HepG2 (cell line): ENCODE results near the gene NRP1. TPM values are rescaled to one million over a fixed set of nuclear protein-coding genes. Genes with fewer than 3 reads are reported as not detected.

Experiments used
- ATAC-seq: fragments of 200-7000 bp; cut with Tn5 transposase; 3 replicates; pipeline ENCODE4 v1.9.1; 2020; ENCODE audit warnings: mild to moderate bottlenecking, moderate library complexity
- BruUV-seq: library from RNA; stranded (reverse); fragments of 400-500 nt; replicated peaks from 2 replicates; lab custom pipeline; 2021; lab: Mats Ljungman, UMichigan
- CTCF ChIA-PET: fragments of 300-600 bp; formaldehyde crosslinking; extraction: SDS; loops from one replicate; lab custom pipeline; 2021; ENCODE audit warnings: low total read pairs, inconsistent platforms, low intra/inter-chr PET ratio; lab: Yijun Ruan, JAX
- POLR2A ChIA-PET: fragments of 350-600 bp; sonication (Branson Sonifier 250); formaldehyde crosslinking; loops from one replicate; lab custom pipeline; 2020; ENCODE audit warnings: antibody characterized with exemption, inconsistent platforms; lab: Yijun Ruan, JAX
- DNase-seq: peaks from one replicate; pipeline ENCODE4 v3.0.0-alpha.2; 2015; ENCODE audit warnings: low spot score
- FAIRE-seq: peaks from 3 replicates; lab custom pipeline; 2011; peaks lifted over from hg19 to GRCh38; lab: Jason Lieb, UNC
- H2AFZ ChIP-seq: one replicate; pipeline ENCODE4 v1.6.1; 2011; ENCODE audit warnings: low read length, inconsistent platforms
- H3K27ac ChIP-seq: fragments of 300-600 bp; 3 replicates; pipeline ENCODE4 v1.8.0; 2011; ENCODE audit warnings: mixed run types, mild to moderate bottlenecking, mixed read lengths, low read length, inconsistent platforms; ENCODE audit not compliant: insufficient read depth; ENCODE audit errors: extremely low read length
- H3K27me3 ChIP-seq, 2 experiments: fragments of 200-600 bp in 1 of 2; 2 replicates in 1 of 2; 3 replicates in 1 of 2; pipeline versions ENCODE4 v1.6.0 to v1.8.0; 2011; ENCODE audit warnings: low read length in 2 of 2, mild to moderate bottlenecking in 2 of 2, moderate library complexity in 2 of 2, inconsistent platforms in 1 of 2; ENCODE audit not compliant: insufficient read depth in 2 of 2, control insufficient read depth in 1 of 2
- H3K36me3 ChIP-seq, 2 experiments: fragments of 200-600 bp in 1 of 2; replicated peaks in 1 of 2; 2 replicates in 1 of 2; 3 replicates in 1 of 2; pipeline versions ENCODE4 v1.5.1 to v1.8.0; 2011; ENCODE audit warnings: low read length in 2 of 2, inconsistent platforms in 1 of 2; ENCODE audit not compliant: insufficient read depth in 2 of 2, control insufficient read depth in 1 of 2
- H3K4me1 ChIP-seq: 2 replicates; pipeline ENCODE4 v1.5.1; 2012; ENCODE audit warnings: low read length, inconsistent platforms; ENCODE audit not compliant: insufficient read depth
- H3K4me2 ChIP-seq: 2 replicates; pipeline ENCODE4 v1.6.0; 2011; ENCODE audit warnings: low read depth, low read length, inconsistent platforms
- H3K4me3 ChIP-seq, 3 experiments: fragments of 200-600 bp in 1 of 3; sonication (generic), shearing (Covaris generic) in 1 of 3; replicated peaks in 1 of 3; 2 replicates each; pipeline ENCODE4 v1.5.1; 2011 to 2016; ENCODE audit warnings: low read length in 3 of 3, inconsistent platforms in 2 of 3, low read depth in 2 of 3, mild to moderate bottlenecking in 2 of 3, control low read depth in 1 of 3, mixed read lengths in 1 of 3; ENCODE audit not compliant: insufficient read depth in 1 of 3
- H3K79me2 ChIP-seq: one replicate; pipeline ENCODE4 v1.6.1; 2011; ENCODE audit warnings: low read length, inconsistent platforms; ENCODE audit not compliant: insufficient read depth
- H3K9ac ChIP-seq: 2 replicates; pipeline ENCODE4 v1.6.0; 2011; ENCODE audit warnings: mild to moderate bottlenecking, low read depth, low read length, inconsistent platforms; ENCODE audit not compliant: insufficient read depth
- H3K9me3 ChIP-seq: 2 replicates; pipeline ENCODE4 v1.5.1; 2012; ENCODE audit warnings: mild to moderate bottlenecking, low read length
- H4K20me1 ChIP-seq: 2 replicates; pipeline ENCODE4 v1.6.0; 2011; ENCODE audit warnings: inconsistent platforms, mild to moderate bottlenecking, low read length, moderate library complexity; ENCODE audit not compliant: insufficient read depth
- ARNT2 ChIP-seq: sonication (generic); formaldehyde crosslinking; IDR thresholded peaks from 2 replicates; pipeline ENCODE4 v1.8.0; 2022; ENCODE audit warnings: mild to moderate bottlenecking, low read depth, missing genetic modification reagents, moderate library complexity
- HES4 ChIP-seq: sonication (generic); formaldehyde crosslinking; IDR thresholded peaks from 2 replicates; pipeline ENCODE4 v1.9.0; 2021; ENCODE audit warnings: mild to moderate bottlenecking, missing genetic modification reagents, borderline replicate concordance
- ISX ChIP-seq: sonication (generic); formaldehyde crosslinking; conservative IDR thresholded peaks from 2 replicates; pipeline ENCODE4 v1.5.0; 2020; ENCODE audit warnings: missing genetic modification reagents
- MEIS1 ChIP-seq: sonication (generic); formaldehyde crosslinking; IDR thresholded peaks from 2 replicates; pipeline ENCODE4 v1.9.0; 2021; ENCODE audit warnings: mild to moderate bottlenecking, missing genetic modification reagents, moderate library complexity, borderline replicate concordance
- MTA3 ChIP-seq: sonication (generic); formaldehyde crosslinking; IDR thresholded peaks from 2 replicates; pipeline ENCODE4 v1.4.0; 2020; ENCODE audit warnings: missing genetic modification reagents
- NPAS2 ChIP-seq: sonication (generic); formaldehyde crosslinking; IDR thresholded peaks from 2 replicates; pipeline ENCODE4 v1.8.0; 2022; ENCODE audit warnings: mild to moderate bottlenecking, missing genetic modification reagents, borderline replicate concordance
- SIN3B ChIP-seq: fragments of 150-350 bp; IDR thresholded peaks from 2 replicates; pipeline ENCODE4 v1.6.1; 2014; ENCODE audit warnings: low read length
- SNRNP70 ChIP-seq: fragments of 200-400 bp; formaldehyde crosslinking; IDR thresholded peaks from 2 replicates; pipeline ENCODE4 v1.6.1; 2017; ENCODE audit warnings: mild to moderate bottlenecking, low read depth, low read length, moderate library complexity
- U2AF2 ChIP-seq: fragments of 200-400 bp; formaldehyde crosslinking; IDR thresholded peaks from 2 replicates; pipeline ENCODE4 v1.6.1; 2017; ENCODE audit warnings: low read depth, mild to moderate bottlenecking, low read length
- ZFP82 ChIP-seq: sonication (generic); formaldehyde crosslinking; IDR thresholded peaks from 2 replicates; pipeline ENCODE4 v1.5.1; 2020; ENCODE audit warnings: mild to moderate bottlenecking, missing genetic modification reagents, borderline replicate concordance
- ZFYVE20 ChIP-seq: sonication (generic); formaldehyde crosslinking; IDR thresholded peaks from 2 replicates; pipeline ENCODE4 v1.8.0; 2023; ENCODE audit warnings: low read depth, mild to moderate bottlenecking, moderate library complexity, missing genetic modification reagents, borderline replicate concordance
- ZNF333 ChIP-seq: sonication (generic); formaldehyde crosslinking; IDR thresholded peaks from 2 replicates; pipeline ENCODE4 v1.4.0; 2020; ENCODE audit warnings: mild to moderate bottlenecking, missing genetic modification reagents, borderline replicate concordance
- ZSCAN22 ChIP-seq: sonication (generic); formaldehyde crosslinking; IDR thresholded peaks from 2 replicates; pipeline ENCODE4 v1.4.0; 2020; ENCODE audit warnings: mild to moderate bottlenecking, missing genetic modification reagents
- WGBS: methylation state at CpG from one replicate; pipeline ENCODE4 v1.1.6; 2017; ENCODE audit warnings: low lambda C conversion rate; 5-methylcytosine and 5-hydroxymethylcytosine counted together
- in situ Hi-C: cut with HindIII; loops from 2 replicates; pipeline ENCODE4 v1.10.0; 2017; ENCODE audit warnings: low pct_unique_long_range_greater_than_20kb; ENCODE audit not compliant: extremely low pct_ligation_motif_present
- intact Hi-C: fragments of 100-400 bp; cut with micrococcal nuclease; formaldehyde crosslinking; loops from one replicate; pipeline ENCODE4 v1.10.0; 2022; ENCODE audit not compliant: unreplicated experiment
- polyA plus RNA-seq, 8 experiments: library from polyadenylated mRNA; depleted of rRNA in 3 of 8; stranded (reverse) in 7 of 8; unstranded in 1 of 8; fragments of >200 nt; fragmentation: Illumina TruSeq in 4 of 8; extraction: Trizol in 4 of 8; gene quantifications; 2 replicates each; pipeline versions ENCODE4 v1.2.1 to v1.2.3, GENCODE V29; 2011 to 2016; ENCODE audit warnings: low read depth in 4 of 8, missing spikeins in 1 of 8, mixed read lengths in 1 of 8; ENCODE audit not compliant: insufficient read depth in 1 of 8
- total RNA-seq, 5 experiments: library from RNA; depleted of rRNA; stranded (reverse); fragments of >200 nt; fragmentation: Illumina TruSeq; extraction: Trizol; gene quantifications; 2 replicates each; pipeline ENCODE4 v1.2.3, GENCODE V29; 2016; ENCODE audit warnings: low read depth in 1 of 5
- TF ChIP-seq, protein P1 (sequence below): sonication (generic); formaldehyde crosslinking; IDR thresholded peaks from 2 replicates; pipeline ENCODE4 v1.4.0; 2020; ENCODE audit warnings: mild to moderate bottlenecking, missing genetic modification reagents, borderline replicate concordance
- TF ChIP-seq, protein P2 (sequence below): IDR thresholded peaks from 2 replicates; pipeline ENCODE4 v1.6.1; 2016; ENCODE audit warnings: low read depth, control low read depth
- TF ChIP-seq, protein P3 (sequence below): sonication (generic); formaldehyde crosslinking; IDR thresholded peaks from 2 replicates; pipeline ENCODE4 v1.4.0; 2020; ENCODE audit warnings: mild to moderate bottlenecking, low read depth, missing genetic modification reagents

Gene NRP1
- total and polyA plus RNA-seq, 2 of the 13 experiments (the other 11 are each of a cell fraction or from before 2014, with no cell fraction given), result 5.3 to 5.8 TPM

DNA sequence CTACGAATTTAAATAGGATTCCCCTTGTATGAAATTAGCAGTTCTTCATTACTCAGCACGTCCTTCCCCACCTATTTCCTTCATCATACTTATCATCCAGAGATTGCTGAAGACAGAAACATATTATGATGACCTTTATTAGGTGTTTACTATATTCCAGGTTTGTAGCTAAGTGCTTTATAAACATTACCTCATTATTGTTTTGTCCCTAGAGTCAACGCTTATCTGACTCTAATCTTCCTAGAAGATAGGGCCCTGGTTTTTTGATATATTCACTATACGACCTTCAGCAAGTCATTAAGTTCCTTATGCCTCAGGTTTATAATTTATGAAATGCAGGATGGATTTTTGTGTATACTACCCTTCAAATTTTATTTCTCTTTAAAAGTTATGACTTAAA, 36.8 kb upstream of the NRP1 start (continued):
- TF ChIP-seq, protein P1, sequence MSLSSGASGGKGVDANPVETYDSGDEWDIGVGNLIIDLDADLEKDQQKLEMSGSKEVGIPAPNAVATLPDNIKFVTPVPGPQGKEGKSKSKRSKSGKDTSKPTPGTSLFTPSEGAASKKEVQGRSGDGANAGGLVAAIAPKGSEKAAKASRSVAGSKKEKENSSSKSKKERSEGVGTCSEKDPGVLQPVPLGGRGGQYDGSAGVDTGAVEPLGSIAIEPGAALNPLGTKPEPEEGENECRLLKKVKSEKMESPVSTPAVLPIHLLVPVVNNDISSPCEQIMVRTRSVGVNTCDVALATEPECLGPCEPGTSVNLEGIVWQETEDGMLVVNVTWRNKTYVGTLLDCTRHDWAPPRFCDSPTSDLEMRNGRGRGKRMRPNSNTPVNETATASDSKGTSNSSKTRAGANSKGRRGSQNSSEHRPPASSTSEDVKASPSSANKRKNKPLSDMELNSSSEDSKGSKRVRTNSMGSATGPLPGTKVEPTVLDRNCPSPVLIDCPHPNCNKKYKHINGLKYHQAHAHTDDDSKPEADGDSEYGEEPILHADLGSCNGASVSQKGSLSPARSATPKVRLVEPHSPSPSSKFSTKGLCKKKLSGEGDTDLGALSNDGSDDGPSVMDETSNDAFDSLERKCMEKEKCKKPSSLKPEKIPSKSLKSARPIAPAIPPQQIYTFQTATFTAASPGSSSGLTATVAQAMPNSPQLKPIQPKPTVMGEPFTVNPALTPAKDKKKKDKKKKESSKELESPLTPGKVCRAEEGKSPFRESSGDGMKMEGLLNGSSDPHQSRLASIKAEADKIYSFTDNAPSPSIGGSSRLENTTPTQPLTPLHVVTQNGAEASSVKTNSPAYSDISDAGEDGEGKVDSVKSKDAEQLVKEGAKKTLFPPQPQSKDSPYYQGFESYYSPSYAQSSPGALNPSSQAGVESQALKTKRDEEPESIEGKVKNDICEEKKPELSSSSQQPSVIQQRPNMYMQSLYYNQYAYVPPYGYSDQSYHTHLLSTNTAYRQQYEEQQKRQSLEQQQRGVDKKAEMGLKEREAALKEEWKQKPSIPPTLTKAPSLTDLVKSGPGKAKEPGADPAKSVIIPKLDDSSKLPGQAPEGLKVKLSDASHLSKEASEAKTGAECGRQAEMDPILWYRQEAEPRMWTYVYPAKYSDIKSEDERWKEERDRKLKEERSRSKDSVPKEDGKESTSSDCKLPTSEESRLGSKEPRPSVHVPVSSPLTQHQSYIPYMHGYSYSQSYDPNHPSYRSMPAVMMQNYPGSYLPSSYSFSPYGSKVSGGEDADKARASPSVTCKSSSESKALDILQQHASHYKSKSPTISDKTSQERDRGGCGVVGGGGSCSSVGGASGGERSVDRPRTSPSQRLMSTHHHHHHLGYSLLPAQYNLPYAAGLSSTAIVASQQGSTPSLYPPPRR (CRISPR knock-in tag), result no peak
- TF ChIP-seq, all 625 proteins: peak for 0

DNA sequence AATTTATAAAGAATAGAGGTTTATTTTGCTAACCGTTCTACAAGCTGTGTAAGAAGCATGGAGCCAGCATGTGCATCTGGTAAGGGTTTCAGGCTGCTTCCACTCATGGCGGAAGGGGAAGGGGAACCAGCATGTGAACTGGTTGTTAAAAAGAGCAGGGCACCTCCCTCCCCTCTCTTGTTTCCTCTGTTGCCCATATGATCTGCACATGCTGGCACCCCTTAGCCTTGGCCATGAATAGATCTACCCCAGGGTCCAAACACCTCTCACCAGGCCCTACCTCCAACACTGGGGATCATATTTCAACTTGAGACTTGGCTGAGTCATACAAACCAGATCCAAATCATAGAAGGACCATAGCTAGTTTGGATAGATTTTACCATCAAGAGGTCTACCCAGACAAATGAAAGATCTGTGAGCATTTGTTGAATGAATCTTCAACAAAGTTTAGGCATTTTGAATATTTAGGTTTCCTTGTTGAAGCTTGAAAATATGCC, 36.0 kb upstream of the NRP1 start:
- no peak for DNase-seq
- Histone ChIP-seq H3K9me3 (peaks cover 20% of the 10 kb centered on the region), H3K9ac (no peak overlapping the region), H3K4me3 (no peak overlapping the region), H4K20me1 (no peaks in the 10 kb centered on the region), H3K27me3 (no peaks in the 10 kb centered on the region; a peak in 1 of 5 replicates), H3K27ac (no peak overlapping the region), H3K4me1 (no peaks in the 10 kb centered on the region), H3K4me2 (no peak overlapping the region), H2AFZ (no peak overlapping the region), H3K36me3 (no peaks in the 10 kb centered on the region), H3K79me2 (no peaks in the 10 kb centered on the region)
- no TSS peak for BruUV-seq
- WGBS, result 72% methylated on average over 2 of the region's 2 CpGs
- no peak for ATAC-seq
- CTCF ChIA-PET, result no interaction called here
- FAIRE-seq, result no peak
- intact Hi-C loops (no loop called here), in situ Hi-C loops (no loop called here)
- POLR2A ChIA-PET, result no interaction called here
- no peak for TF ChIP-seq SNRNP70
- no peak for TF ChIP-seq MTA3 (CRISPR knock-in tag)
- TF ChIP-seq ZNF333 (CRISPR knock-in tag), result no peak
- TF ChIP-seq ZFYVE20 (CRISPR knock-in tag), result no peak
- TF ChIP-seq ARNT2 (CRISPR knock-in tag), result no peak
- TF ChIP-seq U2AF2, result no peak
- no peak for TF ChIP-seq ZSCAN22
- TF ChIP-seq ZFP82, result no peak
- TF ChIP-seq ISX (CRISPR knock-in tag), result no peak
- no peak for TF ChIP-seq SIN3B
- TF ChIP-seq, protein P2, sequence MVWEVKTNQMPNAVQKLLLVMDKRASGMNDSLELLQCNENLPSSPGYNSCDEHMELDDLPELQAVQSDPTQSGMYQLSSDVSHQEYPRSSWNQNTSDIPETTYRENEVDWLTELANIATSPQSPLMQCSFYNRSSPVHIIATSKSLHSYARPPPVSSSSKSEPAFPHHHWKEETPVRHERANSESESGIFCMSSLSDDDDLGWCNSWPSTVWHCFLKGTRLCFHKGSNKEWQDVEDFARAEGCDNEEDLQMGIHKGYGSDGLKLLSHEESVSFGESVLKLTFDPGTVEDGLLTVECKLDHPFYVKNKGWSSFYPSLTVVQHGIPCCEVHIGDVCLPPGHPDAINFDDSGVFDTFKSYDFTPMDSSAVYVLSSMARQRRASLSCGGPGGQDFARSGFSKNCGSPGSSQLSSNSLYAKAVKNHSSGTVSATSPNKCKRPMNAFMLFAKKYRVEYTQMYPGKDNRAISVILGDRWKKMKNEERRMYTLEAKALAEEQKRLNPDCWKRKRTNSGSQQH (CRISPR knock-in tag), result no peak
- TF ChIP-seq NPAS2 (CRISPR knock-in tag), result no peak
- TF ChIP-seq HES4 (CRISPR knock-in tag), result no peak
- TF ChIP-seq, protein P3, sequence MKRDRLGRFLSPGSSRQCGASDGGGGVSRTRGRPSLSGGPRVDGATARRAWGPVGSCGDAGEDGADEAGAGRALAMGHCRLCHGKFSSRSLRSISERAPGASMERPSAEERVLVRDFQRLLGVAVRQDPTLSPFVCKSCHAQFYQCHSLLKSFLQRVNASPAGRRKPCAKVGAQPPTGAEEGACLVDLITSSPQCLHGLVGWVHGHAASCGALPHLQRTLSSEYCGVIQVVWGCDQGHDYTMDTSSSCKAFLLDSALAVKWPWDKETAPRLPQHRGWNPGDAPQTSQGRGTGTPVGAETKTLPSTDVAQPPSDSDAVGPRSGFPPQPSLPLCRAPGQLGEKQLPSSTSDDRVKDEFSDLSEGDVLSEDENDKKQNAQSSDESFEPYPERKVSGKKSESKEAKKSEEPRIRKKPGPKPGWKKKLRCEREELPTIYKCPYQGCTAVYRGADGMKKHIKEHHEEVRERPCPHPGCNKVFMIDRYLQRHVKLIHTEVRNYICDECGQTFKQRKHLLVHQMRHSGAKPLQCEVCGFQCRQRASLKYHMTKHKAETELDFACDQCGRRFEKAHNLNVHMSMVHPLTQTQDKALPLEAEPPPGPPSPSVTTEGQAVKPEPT (CRISPR knock-in tag), result no peak
- no peak for TF ChIP-seq MEIS1 (CRISPR knock-in tag)
